ENCODE results near the gene DLG1.

- TF ChIP-seq, protein P1, sequence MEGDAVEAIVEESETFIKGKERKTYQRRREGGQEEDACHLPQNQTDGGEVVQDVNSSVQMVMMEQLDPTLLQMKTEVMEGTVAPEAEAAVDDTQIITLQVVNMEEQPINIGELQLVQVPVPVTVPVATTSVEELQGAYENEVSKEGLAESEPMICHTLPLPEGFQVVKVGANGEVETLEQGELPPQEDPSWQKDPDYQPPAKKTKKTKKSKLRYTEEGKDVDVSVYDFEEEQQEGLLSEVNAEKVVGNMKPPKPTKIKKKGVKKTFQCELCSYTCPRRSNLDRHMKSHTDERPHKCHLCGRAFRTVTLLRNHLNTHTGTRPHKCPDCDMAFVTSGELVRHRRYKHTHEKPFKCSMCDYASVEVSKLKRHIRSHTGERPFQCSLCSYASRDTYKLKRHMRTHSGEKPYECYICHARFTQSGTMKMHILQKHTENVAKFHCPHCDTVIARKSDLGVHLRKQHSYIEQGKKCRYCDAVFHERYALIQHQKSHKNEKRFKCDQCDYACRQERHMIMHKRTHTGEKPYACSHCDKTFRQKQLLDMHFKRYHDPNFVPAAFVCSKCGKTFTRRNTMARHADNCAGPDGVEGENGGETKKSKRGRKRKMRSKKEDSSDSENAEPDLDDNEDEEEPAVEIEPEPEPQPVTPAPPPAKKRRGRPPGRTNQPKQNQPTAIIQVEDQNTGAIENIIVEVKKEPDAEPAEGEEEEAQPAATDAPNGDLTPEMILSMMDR (IDR thresholded peaks at IDR 0.05): no peak
- TF ChIP-seq POLR2A (IDR thresholded peaks at IDR 0.05): no peak
Observed at GRCh38 chr3:197028728-197029510, 269.5 kb downstream of the DLG1 start.
